Epithelial cell of prostate (primary cell): Measurements from ENCODE around the gene TMEM205.
A peak's percentile ranks its signal among the peaks of the same experiment; 100 is the strongest.
"Not testable (repeated sequence)": the region's sequence is repeated elsewhere in the genome, so short reads cannot be mapped to it uniquely, and the experiment has no call there.

Source experiments
- DNase-seq: peaks from one replicate; pipeline ENCODE4 v3.0.0-alpha.2; 2011; ENCODE audit warnings: low read depth, low spot score
- H3K27ac ChIP-seq: fragments of 450-650 bp; 2 replicates; pipeline ENCODE4 v1.5.1; 2017; ENCODE audit warnings: mild to moderate bottlenecking

The TMEM205 gene

GRCh38 chr19:11345122-11345803, 805 bp downstream of the TMEM205 start:
- no peak for DNase-seq
- H3K27ac ChIP-seq: peak overlapping the region; percentile 53

GRCh38 chr19:11342429-11342828, 3.6 kb downstream of the TMEM205 start:
- no peak overlapping the region for H3K27ac ChIP-seq
- DNase-seq: no peak

GRCh38 chr19:11340099-11340467, 6.0 kb downstream of the TMEM205 start:
- not testable (repeated sequence) for H3K27ac ChIP-seq, DNase-seq

- no peak for DNase-seq
- peak within 1 kb of the TSS; percentile 49 for H3K27ac ChIP-seq
Observed at GRCh38 chr19:11339254-11340098, 6.6 kb downstream of the TMEM205 start, which contains the start of gene RAB3D. Gene RAB3D, minus strand, starts transcription at chr19:11339657. Its CDS starts 2,258 bp downstream, at chr19:11337399.

GRCh38 chr19:11338569-11339253, 7.4 kb downstream of the TMEM205 start:
- H3K27ac ChIP-seq: peak overlapping the region; percentile 49
- no peak for DNase-seq

- no peak overlapping the region for H3K27ac ChIP-seq
- DNase-seq: no peak
Observed at GRCh38 chr19:11338121-11338520, 7.9 kb downstream of the TMEM205 start.

- no peak overlapping the region for H3K27ac ChIP-seq
- no peak for DNase-seq
Observed at GRCh38 chr19:11337080-11337479, 9.0 kb downstream of the TMEM205 start.

- DNase-seq: no peak
- H3K27ac ChIP-seq: no peak overlapping the region
Observed at GRCh38 chr19:11335449-11336146, 10.5 kb downstream of the TMEM205 start.

- not testable (repeated sequence) for H3K27ac ChIP-seq, DNase-seq
Observed at GRCh38 chr19:11333838-11334237, 12.2 kb downstream of the TMEM205 start.

GRCh38 chr19:11332822-11333221, 13.2 kb downstream of the TMEM205 start:
- no peak overlapping the region for H3K27ac ChIP-seq
- DNase-seq: no peak

GRCh38 chr19:11331502-11331901, 14.6 kb downstream of the TMEM205 start:
- DNase-seq: no peak

GRCh38 chr19:11330127-11330526, 15.9 kb downstream of the TMEM205 start:
- DNase-seq: no peak
- H3K27ac ChIP-seq: no peak overlapping the region

More at GRCh38 chr19:11331502-11331901, 14.6 kb downstream of the TMEM205 start:
- H3K27ac ChIP-seq: no peak overlapping the region

GRCh38 chr19:11325544-11325943, 20.5 kb downstream of the TMEM205 start:
- no peak overlapping the region for H3K27ac ChIP-seq
- DNase-seq: no peak

- H3K27ac ChIP-seq: peak overlapping the region; percentile 85
- no peak for DNase-seq
Observed at GRCh38 chr19:11324748-11325389, 21.2 kb downstream of the TMEM205 start.

- DNase-seq: peak; percentile 60
- peak overlapping the region; percentile 85 for H3K27ac ChIP-seq
Observed at GRCh38 chr19:11324079-11324661, 21.9 kb downstream of the TMEM205 start.

- DNase-seq: no peak
- peak overlapping the region; percentile 85 for H3K27ac ChIP-seq
Observed at GRCh38 chr19:11323601-11324078, 22.4 kb downstream of the TMEM205 start.

GRCh38 chr19:11322269-11323024, 23.6 kb downstream of the TMEM205 start:
- no peak for DNase-seq
- H3K27ac ChIP-seq: no peak overlapping the region
